Measurements from ENCODE around the gene MAGOHB.

DNA sequence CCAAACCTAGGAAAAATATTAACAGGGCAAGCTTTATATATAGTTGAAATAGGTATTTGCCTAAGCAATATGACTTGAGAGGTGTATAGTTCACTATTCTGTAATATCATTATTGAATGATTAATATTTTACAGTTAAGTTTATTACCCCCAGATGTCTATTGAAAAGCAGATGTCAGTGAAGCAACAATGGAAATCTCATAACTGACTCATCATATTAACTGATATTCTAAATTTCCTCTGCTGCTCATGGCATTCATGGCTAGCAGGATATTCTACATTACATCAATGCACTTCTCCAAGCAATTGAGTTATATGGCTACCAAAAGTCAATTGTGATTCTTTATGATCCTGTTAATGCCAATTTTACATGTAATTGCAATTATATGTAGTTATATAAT lies 9.7 kb upstream of the MAGOHB start:
- TF ChIP-seq, protein P1, sequence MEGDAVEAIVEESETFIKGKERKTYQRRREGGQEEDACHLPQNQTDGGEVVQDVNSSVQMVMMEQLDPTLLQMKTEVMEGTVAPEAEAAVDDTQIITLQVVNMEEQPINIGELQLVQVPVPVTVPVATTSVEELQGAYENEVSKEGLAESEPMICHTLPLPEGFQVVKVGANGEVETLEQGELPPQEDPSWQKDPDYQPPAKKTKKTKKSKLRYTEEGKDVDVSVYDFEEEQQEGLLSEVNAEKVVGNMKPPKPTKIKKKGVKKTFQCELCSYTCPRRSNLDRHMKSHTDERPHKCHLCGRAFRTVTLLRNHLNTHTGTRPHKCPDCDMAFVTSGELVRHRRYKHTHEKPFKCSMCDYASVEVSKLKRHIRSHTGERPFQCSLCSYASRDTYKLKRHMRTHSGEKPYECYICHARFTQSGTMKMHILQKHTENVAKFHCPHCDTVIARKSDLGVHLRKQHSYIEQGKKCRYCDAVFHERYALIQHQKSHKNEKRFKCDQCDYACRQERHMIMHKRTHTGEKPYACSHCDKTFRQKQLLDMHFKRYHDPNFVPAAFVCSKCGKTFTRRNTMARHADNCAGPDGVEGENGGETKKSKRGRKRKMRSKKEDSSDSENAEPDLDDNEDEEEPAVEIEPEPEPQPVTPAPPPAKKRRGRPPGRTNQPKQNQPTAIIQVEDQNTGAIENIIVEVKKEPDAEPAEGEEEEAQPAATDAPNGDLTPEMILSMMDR (conservative IDR thresholded peaks at IDR 0.05; ENCODE audit: low read depth, low read length) = no peak
- TF ChIP-seq EZH2 (IDR thresholded peaks at IDR 0.05; ENCODE audit: low read length, unreplicated experiment) = no peak
